ENCODE data around the gene FAM240B.

GRCh38 chr9:38747067-38747466 lies 27.1 kb upstream of the FAM240B start:
- TF ChIP-seq, protein P1, sequence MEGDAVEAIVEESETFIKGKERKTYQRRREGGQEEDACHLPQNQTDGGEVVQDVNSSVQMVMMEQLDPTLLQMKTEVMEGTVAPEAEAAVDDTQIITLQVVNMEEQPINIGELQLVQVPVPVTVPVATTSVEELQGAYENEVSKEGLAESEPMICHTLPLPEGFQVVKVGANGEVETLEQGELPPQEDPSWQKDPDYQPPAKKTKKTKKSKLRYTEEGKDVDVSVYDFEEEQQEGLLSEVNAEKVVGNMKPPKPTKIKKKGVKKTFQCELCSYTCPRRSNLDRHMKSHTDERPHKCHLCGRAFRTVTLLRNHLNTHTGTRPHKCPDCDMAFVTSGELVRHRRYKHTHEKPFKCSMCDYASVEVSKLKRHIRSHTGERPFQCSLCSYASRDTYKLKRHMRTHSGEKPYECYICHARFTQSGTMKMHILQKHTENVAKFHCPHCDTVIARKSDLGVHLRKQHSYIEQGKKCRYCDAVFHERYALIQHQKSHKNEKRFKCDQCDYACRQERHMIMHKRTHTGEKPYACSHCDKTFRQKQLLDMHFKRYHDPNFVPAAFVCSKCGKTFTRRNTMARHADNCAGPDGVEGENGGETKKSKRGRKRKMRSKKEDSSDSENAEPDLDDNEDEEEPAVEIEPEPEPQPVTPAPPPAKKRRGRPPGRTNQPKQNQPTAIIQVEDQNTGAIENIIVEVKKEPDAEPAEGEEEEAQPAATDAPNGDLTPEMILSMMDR (IDR thresholded peaks at IDR 0.05; ENCODE audit: poor library complexity) = no peak
- no peak for TF ChIP-seq EZH2 (IDR thresholded peaks at IDR 0.05; ENCODE audit: borderline replicate concordance)

Data from hepatocyte (in vitro differentiated cells).